HEK293T (cell line): ENCODE results near the gene SNTA1.

ENCODE experiments used
- FOXK2 ChIP-seq: fragments of 450-650 bp; IDR thresholded peaks from 2 replicates; pipeline ENCODE4 v1.6.1; 2016; ENCODE audit warnings: mild to moderate bottlenecking
- HDGF ChIP-seq: fragments of 450-650 bp; IDR thresholded peaks from 2 replicates; pipeline ENCODE4 v1.6.1; 2017; ENCODE audit warnings: antibody characterized with exemption, borderline replicate concordance
- SP1 ChIP-seq: fragments of 450-650 bp; IDR thresholded peaks from 2 replicates; pipeline ENCODE4 v1.6.1; 2017
- TF ChIP-seq, protein P1 (sequence below): fragments of 450-650 bp; IDR thresholded peaks from 2 replicates; pipeline ENCODE4 v1.6.1; 2016

GRCh38 chr20:33401184-33401920 lies 42.2 kb downstream of the SNTA1 start, which contains the start of gene CDK5RAP1:
- TF ChIP-seq HDGF = no peak
- no peak for TF ChIP-seq SP1
- TF ChIP-seq, protein P1, sequence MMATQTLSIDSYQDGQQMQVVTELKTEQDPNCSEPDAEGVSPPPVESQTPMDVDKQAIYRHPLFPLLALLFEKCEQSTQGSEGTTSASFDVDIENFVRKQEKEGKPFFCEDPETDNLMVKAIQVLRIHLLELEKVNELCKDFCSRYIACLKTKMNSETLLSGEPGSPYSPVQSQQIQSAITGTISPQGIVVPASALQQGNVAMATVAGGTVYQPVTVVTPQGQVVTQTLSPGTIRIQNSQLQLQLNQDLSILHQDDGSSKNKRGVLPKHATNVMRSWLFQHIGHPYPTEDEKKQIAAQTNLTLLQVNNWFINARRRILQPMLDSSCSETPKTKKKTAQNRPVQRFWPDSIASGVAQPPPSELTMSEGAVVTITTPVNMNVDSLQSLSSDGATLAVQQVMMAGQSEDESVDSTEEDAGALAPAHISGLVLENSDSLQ = peak; percentile 69
- 0 out of 2 replicates have a peak, but pooled peaks have one; percentile 55 for TF ChIP-seq FOXK2
